PC-9 (cell line): ENCODE data around the gene PSME3IP1. TPM values are rescaled to one million over a fixed set of nuclear protein-coding genes. Genes with fewer than 3 reads are reported as not detected.

ENCODE experiments used
- BruUV-seq: library from RNA; stranded (reverse); fragments of 400-500 nt; replicated peaks from 2 replicates; lab custom pipeline; 2021; lab: Mats Ljungman, UMichigan
- CTCF ChIA-PET: fragments of 300-600 bp; sonication (Branson Sonifier 250); formaldehyde crosslinking; loops from one replicate; lab custom pipeline; 2022; ENCODE audit warnings: antibody characterized with exemption; lab: Charles Lee
- POLR2A ChIA-PET: fragments of 300-600 bp; sonication (Branson Sonifier 250); formaldehyde crosslinking; loops from one replicate; lab custom pipeline; 2022; ENCODE audit warnings: antibody characterized with exemption; ENCODE audit not compliant: unreplicated experiment; lab: Charles Lee
- DNase-seq, 2 experiments: peaks; one replicate each; pipeline versions ENCODE4 v3.0.0 to v3.0.0-alpha.2; 2015 to 2022; ENCODE audit warnings: mixed read lengths in 1 of 2
- H2AFZ ChIP-seq: fragments of 200-600 bp; sonication (generic); 2 replicates; pipeline ENCODE4 v1.8.1; 2017; ENCODE audit warnings: antibody characterized with exemption
- H3F3A ChIP-seq: fragments of 200-600 bp; sonication (generic); 2 replicates; pipeline ENCODE4 v1.8.1; 2017; ENCODE audit warnings: antibody characterized with exemption, mild to moderate bottlenecking, low read depth; ENCODE audit not compliant: insufficient read depth
- H3K27ac ChIP-seq: fragments of 200-600 bp; sonication (generic); 2 replicates; pipeline ENCODE4 v1.6.1; 2016; ENCODE audit warnings: mixed run types
- H3K27me3 ChIP-seq: fragments of 200-600 bp; sonication (generic); 2 replicates; pipeline ENCODE4 v1.6.1; 2016; ENCODE audit warnings: low read depth, mixed run types; ENCODE audit not compliant: insufficient read depth
- H3K36me3 ChIP-seq: fragments of 200-600 bp; sonication (generic); 2 replicates; pipeline ENCODE4 v1.6.1; 2016; ENCODE audit warnings: low read depth, mixed run types
- H3K4me1 ChIP-seq: fragments of 200-600 bp; sonication (generic); replicated peaks from 2 replicates; pipeline ENCODE4 v1.6.1; 2016; ENCODE audit warnings: mixed run types; ENCODE audit not compliant: insufficient read depth
- H3K4me2 ChIP-seq: fragments of 200-600 bp; sonication (generic); 2 replicates; pipeline ENCODE4 v1.6.1; 2017; ENCODE audit warnings: mixed run types
- H3K4me3 ChIP-seq: fragments of 200-600 bp; sonication (generic); 2 replicates; pipeline ENCODE4 v1.6.1; 2016; ENCODE audit warnings: mixed run types
- H3K79me2 ChIP-seq: fragments of 200-600 bp; sonication (generic); 2 replicates; pipeline ENCODE4 v1.6.1; 2017; ENCODE audit warnings: low read depth, mixed run types
- H3K9me2 ChIP-seq: fragments of 200-600 bp; sonication (generic); 2 replicates; pipeline ENCODE4 v1.8.1; 2017; ENCODE audit warnings: mild to moderate bottlenecking; ENCODE audit not compliant: insufficient read depth
- H3K9me3 ChIP-seq: fragments of 200-600 bp; sonication (generic); 2 replicates; pipeline ENCODE4 v1.8.1; 2016; ENCODE audit warnings: low read depth; ENCODE audit not compliant: insufficient read depth
- H4K20me1 ChIP-seq: fragments of 200-600 bp; sonication (generic); 2 replicates; pipeline ENCODE4 v1.8.1; 2017; ENCODE audit not compliant: insufficient read depth
- EZH2 ChIP-seq: fragments of 200-600 bp; sonication (generic); IDR thresholded peaks from 2 replicates; pipeline ENCODE4 v1.8.0; 2017; ENCODE audit warnings: antibody characterized with exemption, low read depth
- intact Hi-C: fragments of 100-400 bp; cut with micrococcal nuclease; formaldehyde crosslinking; loops from one replicate; pipeline ENCODE4 v1.10.0; 2022; ENCODE audit not compliant: unreplicated experiment
- total RNA-seq: library from RNA; stranded (reverse); gene quantifications from 2 replicates; pipeline ENCODE4 v1.2.3, GENCODE V29; 2021
- TF ChIP-seq, protein P1 (sequence below): fragments of 200-600 bp; sonication (generic); conservative IDR thresholded peaks from 2 replicates; pipeline ENCODE4 v1.6.1; 2017; ENCODE audit warnings: mixed run types, antibody characterized with exemption, mild to moderate bottlenecking, moderate library complexity

PSME3IP1 gene
- total RNA-seq, 1 experiment from 2014 or later: 121 TPM

DNA sequence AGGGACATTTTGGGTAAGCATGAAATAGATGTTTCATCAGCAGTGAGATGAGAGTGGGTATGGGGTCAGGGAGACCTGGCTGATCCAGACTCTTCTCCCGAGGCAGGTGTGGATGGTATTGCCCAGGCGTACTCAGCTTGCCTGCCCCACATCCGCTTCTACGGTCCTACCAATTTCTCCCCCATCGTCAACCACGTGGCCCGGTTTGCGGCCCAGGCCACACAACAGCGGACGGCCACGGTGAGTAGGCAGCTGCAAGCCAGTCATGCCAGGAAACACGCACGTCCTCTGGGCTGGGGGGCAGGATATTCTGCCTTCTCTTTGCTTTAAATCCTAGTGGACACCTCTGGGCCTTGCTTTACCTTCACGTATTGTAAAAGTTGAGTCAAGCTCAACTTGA is 48.8 kb downstream of the PSME3IP1 start:
- H3K27ac ChIP-seq: no peak overlapping the region
- H3K36me3 ChIP-seq: no peaks in the 10 kb centered on the region
- no TSS peak for BruUV-seq
- no peaks in the 10 kb centered on the region for H4K20me1 ChIP-seq
- CTCF ChIA-PET: no interaction called here
- no peaks in the 10 kb centered on the region for H3K9me3 ChIP-seq
- no peak for TF ChIP-seq EZH2
- TF ChIP-seq, protein P1, sequence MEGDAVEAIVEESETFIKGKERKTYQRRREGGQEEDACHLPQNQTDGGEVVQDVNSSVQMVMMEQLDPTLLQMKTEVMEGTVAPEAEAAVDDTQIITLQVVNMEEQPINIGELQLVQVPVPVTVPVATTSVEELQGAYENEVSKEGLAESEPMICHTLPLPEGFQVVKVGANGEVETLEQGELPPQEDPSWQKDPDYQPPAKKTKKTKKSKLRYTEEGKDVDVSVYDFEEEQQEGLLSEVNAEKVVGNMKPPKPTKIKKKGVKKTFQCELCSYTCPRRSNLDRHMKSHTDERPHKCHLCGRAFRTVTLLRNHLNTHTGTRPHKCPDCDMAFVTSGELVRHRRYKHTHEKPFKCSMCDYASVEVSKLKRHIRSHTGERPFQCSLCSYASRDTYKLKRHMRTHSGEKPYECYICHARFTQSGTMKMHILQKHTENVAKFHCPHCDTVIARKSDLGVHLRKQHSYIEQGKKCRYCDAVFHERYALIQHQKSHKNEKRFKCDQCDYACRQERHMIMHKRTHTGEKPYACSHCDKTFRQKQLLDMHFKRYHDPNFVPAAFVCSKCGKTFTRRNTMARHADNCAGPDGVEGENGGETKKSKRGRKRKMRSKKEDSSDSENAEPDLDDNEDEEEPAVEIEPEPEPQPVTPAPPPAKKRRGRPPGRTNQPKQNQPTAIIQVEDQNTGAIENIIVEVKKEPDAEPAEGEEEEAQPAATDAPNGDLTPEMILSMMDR: no peak
- H3K79me2 ChIP-seq: no peaks in the 10 kb centered on the region
- no peaks in the 10 kb centered on the region for H3F3A ChIP-seq
- no peak overlapping the region for H3K4me2 ChIP-seq
- no peak overlapping the region for H2AFZ ChIP-seq
- no peak for DNase-seq
- H3K27me3 ChIP-seq: no peaks in the 10 kb centered on the region
- no peaks in the 10 kb centered on the region for H3K9me2 ChIP-seq
- no peak overlapping the region for H3K4me3 ChIP-seq
- intact Hi-C loops: no loop called here
- H3K4me1 ChIP-seq: peaks cover 9% of the 10 kb centered on the region; the same call in 1 of the 2 replicates
- POLR2A ChIA-PET: no interaction called here

- no peak overlapping the region for H2AFZ ChIP-seq
- H3K79me2 ChIP-seq: no peaks in the 10 kb centered on the region
- no peak overlapping the region for H3K4me2 ChIP-seq
- ChIA-PET CTCF (no interaction called here), POLR2A (no interaction called here)
- H3K4me1 ChIP-seq: peaks cover 9% of the 10 kb centered on the region; the same call in 1 of the 2 replicates
- H3K9me2 ChIP-seq: no peaks in the 10 kb centered on the region
- H3K4me3 ChIP-seq: no peak overlapping the region
- no peak for DNase-seq
- no peaks in the 10 kb centered on the region for H4K20me1 ChIP-seq
- no peaks in the 10 kb centered on the region for H3F3A ChIP-seq
- no peaks in the 10 kb centered on the region for H3K36me3 ChIP-seq
- intact Hi-C loops: no loop called here
- H3K27ac ChIP-seq: no peak overlapping the region
- no TSS peak for BruUV-seq
- H3K9me3 ChIP-seq: no peaks in the 10 kb centered on the region
- TF ChIP-seq, protein P1: no peak
- no peak for TF ChIP-seq EZH2
- no peaks in the 10 kb centered on the region for H3K27me3 ChIP-seq
Observed at GRCh38 chr16:57134982-57135381, 50.9 kb downstream of the PSME3IP1 start.

- intact Hi-C loops: no loop called here
- no TSS peak for BruUV-seq
- no peak for DNase-seq
- H3F3A ChIP-seq: no peaks in the 10 kb centered on the region
- H2AFZ ChIP-seq: no peak overlapping the region
- no peak for TF ChIP-seq EZH2
- TF ChIP-seq, protein P1: no peak
- CTCF ChIA-PET: interaction anchor here (0.6 kb wide), 1 partner anchor 175 kb away, joined by 3 read pairs; no protein-coding TSS in a partner anchor
- no peak overlapping the region for H3K27ac ChIP-seq
- H3K4me3 ChIP-seq: no peak overlapping the region
- no peaks in the 10 kb centered on the region for H3K27me3 ChIP-seq
- no peaks in the 10 kb centered on the region for H3K36me3 ChIP-seq
- H3K79me2 ChIP-seq: no peaks in the 10 kb centered on the region
- H3K4me2 ChIP-seq: no peak overlapping the region
- POLR2A ChIA-PET: no interaction called here
- no peaks in the 10 kb centered on the region for H3K9me2 ChIP-seq
- H4K20me1 ChIP-seq: no peaks in the 10 kb centered on the region
- no peaks in the 10 kb centered on the region for H3K9me3 ChIP-seq
- peaks cover 5% of the 10 kb centered on the region; the same call in 1 of the 2 replicates for H3K4me1 ChIP-seq
Observed at GRCh38 chr16:57133886-57134285, 52.0 kb downstream of the PSME3IP1 start.
